Right renal cortex interstitium (tissue), 3 donors: ENCODE data around the gene NPIPB6. TPM values are rescaled to one million over a fixed set of nuclear protein-coding genes. Genes with fewer than 3 reads are reported as not detected.

Experiments used
- DNase-seq, 3 donors: peaks; one replicate each; pipeline ENCODE4 v3.0.0-alpha.2; 2013; ENCODE audit warnings: low read depth in 3 of 3, low spot score in 2 of 3
- polyA plus RNA-seq, 3 donors: library from polyadenylated mRNA; unstranded; fragments of 120-200 nt; gene quantifications; one replicate each; pipeline ENCODE4 v1.2.1, GENCODE V29; 2013; ENCODE audit not compliant: insufficient read length in 3 of 3

The NPIPB6 gene
- polyA plus RNA-seq, 3 donors: 0.44 to 0.99 (median 0.96) TPM

DNA sequence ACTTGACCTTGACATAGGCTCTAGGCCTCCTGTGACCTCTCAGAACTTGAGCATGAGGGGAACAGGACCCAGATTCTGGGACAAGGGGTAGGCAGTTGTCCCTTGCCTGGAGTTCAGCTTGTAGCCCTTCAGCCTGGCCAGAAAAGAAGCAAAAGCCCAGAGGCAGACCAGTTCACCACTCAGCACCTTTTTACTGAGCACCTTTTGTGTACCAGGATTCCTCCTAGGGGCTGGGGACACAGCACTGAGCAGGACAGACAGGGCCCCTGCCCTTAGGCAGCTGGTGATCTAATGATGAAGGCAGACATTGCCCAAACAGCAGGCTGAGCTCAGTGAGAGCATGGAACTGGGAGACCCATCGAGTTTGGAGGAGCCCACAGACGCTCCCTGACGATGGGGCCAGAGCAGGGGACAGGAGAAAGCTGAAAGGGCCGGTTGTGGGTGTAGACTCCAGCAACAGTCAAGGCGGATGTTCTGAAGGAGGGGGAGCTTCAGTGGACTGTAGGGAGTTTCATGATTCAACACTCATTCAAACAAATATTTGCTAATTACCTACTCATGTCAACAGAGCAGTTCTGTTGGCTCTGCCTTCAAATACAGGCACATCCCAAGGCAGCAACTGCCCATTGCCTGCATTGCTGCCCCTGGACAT is 38.9 kb downstream of the NPIPB6 start:
- DNase-seq: no peak

DNA sequence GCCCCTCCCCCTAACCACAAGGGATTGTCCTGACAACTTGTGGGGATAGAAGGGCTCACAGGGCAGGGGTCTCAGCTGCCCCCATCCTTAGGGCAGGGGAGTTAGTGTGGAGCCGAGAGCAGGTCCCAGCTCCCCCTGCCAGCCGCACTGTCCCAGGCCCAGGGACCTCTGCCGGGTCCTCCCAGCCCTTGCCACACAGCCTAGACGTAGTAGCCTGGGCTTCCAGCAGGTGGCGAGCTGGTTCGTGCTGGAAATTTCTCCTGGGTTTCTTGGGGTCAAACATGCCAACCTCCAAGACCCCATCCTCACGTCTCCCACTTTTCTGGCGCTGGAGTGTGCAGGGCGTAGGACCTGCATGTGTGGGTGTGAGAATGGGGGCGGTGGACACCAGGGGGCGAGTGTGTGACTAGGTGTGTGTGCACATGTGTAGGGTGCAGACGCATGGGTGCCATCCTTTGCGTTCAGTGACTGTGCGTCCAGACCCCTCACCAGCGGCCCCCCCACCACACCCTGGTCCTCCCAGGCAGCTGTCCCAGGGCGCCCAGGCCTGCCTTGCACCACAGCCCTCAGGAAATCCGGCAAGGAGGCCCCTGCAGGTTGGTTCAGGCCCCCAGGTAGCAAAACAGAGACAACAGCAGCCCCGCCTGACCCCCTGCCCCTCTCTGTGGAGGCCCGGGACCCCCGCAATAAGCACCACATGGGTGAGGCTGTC is 41.5 kb downstream of the NPIPB6 start:
- DNase-seq: no peak

- no peak for DNase-seq
Observed at GRCh38 chr16:28320741-28321140, 42.6 kb downstream of the NPIPB6 start.

- DNase-seq: no peak
Observed at GRCh38 chr16:28320023-28320561, 43.2 kb downstream of the NPIPB6 start.

GRCh38 chr16:28319476-28320022 is 43.8 kb downstream of the NPIPB6 start:
- no peak for DNase-seq

GRCh38 chr16:28318042-28318744 is 45.1 kb downstream of the NPIPB6 start:
- no peak for DNase-seq

GRCh38 chr16:28317040-28317880 is 46.0 kb downstream of the NPIPB6 start:
- no peak for DNase-seq

- no peak for DNase-seq
Observed at GRCh38 chr16:28316054-28316453, 47.3 kb downstream of the NPIPB6 start.

DNA sequence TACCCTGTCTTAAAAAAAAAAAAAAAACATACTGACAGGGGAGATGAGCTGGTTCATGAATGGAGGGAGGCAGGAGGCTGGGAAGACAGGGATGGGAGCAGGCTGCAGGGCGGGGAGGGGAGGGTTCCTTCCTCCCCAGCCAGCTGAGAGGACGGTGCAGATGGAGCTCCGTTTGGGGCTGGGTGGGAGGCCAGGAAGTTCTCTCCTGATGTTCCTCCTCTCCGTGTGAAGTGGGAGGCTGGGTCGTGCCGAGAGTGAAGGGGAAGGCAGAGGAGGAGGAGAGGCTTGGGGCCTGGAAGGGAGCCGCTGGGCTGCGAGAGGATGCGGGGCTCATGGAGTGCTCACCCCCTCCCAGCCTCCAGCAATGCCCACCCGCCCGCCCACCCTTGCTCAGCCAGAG is 49.7 kb downstream of the NPIPB6 start:
- no peak for DNase-seq

GRCh38 chr16:28312327-28312726 is 51.0 kb downstream of the NPIPB6 start:
- DNase-seq: no peak

DNA sequence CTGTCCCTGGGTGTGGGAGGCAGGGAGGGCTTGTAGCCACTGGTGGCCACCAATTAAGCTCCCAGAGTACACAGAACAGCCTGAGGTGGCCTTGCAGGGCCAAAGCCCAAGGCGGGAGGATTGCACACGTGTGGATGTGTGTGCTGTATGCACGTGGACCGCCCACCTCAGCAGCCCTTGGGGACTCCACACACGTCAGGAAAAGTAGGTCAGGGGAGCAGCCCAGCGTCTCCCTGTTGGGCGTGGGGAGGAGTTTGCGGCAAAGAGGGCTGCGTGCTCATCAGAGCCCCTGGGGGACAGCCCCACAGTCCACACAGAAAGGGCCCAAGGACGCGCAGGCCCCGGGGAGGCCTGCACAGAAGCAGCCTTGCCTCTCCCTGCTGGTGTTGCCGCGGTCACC is 51.4 kb downstream of the NPIPB6 start:
- DNase-seq: no peak

- no peak for DNase-seq
Observed at GRCh38 chr16:28311413-28311812, 51.9 kb downstream of the NPIPB6 start.

DNA sequence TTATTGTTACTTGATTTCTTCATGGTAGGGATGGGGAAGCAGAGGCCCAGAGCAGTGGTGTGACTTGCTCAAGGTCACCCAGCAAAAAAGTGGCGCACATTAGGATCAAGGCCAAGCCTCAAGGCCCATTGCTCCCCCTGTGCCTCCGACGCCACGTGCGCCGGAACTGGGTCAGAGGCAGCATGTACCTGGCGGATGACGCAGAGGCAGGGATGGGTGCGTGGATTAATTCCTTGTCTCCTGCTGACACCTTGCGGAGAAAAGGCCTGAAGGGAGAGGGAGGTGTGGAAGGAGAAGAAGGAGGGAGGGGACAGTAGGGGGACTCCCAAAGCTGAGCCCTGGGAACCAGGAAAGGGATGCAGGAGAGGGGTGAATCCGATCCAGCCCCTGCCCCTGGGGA is 52.5 kb downstream of the NPIPB6 start:
- no peak for DNase-seq

DNA sequence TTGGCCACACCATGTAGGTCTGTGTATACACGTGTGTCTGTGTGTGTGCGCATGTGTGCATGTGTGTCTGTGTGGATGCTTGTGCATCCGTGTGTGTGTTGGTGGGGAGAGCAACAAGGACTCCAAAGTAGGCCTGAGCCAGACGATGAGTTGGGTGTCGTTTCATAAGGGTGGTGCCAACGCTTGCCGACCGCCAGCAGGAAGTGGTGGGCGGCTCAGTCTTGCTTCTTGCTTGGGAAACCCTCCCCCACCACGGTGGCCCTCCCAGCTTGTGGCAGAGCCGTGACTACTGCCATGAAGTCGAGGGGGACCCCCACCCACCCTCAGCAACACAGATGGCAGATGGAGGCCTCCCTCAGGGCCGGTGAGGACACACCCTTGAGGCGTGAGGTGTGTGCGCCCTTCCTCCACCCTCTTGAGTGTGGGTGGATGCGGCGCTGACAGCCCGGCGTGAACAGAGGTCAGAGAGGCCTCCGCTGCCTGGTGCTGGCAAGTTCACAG is 53.4 kb downstream of the NPIPB6 start:
- no peak for DNase-seq

DNA sequence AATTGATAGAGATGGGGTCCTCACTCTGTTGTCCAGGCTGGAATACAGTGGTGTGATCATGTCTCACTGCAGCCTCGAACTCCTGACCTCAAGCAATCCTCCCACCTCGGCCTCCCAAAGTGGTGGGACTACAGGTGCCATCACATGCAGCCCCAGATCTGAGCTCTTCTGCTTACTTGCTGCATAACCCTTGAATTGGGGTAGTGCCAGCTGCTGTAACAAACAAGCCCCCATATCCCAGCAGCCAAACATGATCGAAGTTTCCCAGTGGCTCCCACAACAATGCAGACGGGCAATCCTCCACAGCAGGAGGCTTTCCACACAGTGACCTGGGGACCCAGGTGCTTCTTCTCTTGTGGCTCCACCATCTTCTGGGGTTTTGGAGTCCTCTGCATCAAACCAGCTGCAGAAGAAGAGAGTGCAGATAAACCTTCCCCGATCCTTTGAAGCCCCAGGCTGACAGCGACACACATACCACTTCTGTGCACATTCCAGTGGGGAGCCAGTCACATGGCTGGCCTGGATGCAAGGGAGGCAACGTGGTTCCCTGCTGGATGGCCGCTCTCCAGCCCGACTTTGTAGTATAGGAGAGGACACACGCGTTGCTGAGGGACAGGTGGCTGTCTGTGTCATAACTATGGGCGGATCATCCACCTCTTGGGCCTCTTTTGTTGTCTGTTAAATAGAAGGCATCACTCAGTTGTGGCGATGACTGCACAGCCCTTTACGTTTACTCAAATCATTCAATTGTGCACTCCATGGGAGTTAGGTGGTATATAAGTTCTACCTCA is 54.3 kb downstream of the NPIPB6 start:
- DNase-seq: no peak

DNA sequence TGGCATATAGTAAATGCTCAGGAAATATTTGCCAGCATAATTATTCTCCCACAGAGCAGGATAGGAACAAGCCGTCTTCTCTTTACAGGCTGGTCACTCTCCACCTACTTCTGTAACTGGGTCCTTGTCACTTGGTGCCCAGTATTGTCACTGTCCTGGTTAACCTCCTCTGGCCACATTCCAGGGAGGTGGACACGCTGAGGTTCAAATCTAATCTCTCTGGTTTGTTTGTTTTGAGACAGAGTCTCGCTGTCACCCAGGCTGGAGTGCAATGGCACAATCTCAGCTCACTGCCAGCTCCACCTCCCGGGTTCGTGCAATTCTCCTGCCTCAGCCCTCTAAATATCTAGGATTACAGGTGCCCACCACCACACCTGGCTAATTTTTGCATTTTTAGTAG is 55.4 kb downstream of the NPIPB6 start:
- no peak for DNase-seq

GRCh38 chr16:28304214-28304613 is 59.1 kb downstream of the NPIPB6 start:
- DNase-seq: no peak

- no peak for DNase-seq
Observed at GRCh38 chr16:28303132-28303531, 60.2 kb downstream of the NPIPB6 start.

DNA sequence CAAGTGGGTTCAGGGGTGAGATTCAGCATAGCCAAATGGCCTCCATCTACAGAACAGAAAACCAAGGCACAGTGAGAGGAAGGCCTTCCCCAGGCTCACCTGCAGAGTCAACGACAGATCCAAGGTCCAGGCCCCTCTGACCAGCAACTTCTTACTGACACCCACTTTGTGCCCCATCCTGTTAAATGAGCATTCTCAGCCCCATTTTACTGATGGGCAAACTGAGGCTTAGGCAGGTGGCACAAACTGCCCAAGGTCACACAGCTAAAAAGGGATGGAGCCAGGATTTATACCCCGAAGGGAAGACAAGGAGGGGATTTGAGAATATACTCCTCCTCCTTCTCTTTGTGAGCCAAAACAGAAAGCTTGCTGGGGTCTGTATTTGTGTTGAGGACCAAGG is 61.7 kb downstream of the NPIPB6 start:
- DNase-seq: no peak
